Measurements from ENCODE around the gene THAP8. TPM values are rescaled to one million over a fixed set of nuclear protein-coding genes. Genes with fewer than 3 reads are reported as not detected.

Gene THAP8
- total RNA-seq, 1 donor from 2014 or later, result 6.7 TPM

- Histone ChIP-seq H2AFZ (replicated peaks) (no peak overlapping the region), H3K27ac (no peak overlapping the region), H3K4me2 (peak overlapping the region; percentile 94)
Observed at GRCh38 chr19:36009633-36010379, 44.3 kb downstream of the THAP8 start.

GRCh38 chr19:36009220-36009619, 44.9 kb downstream of the THAP8 start:
- Histone ChIP-seq H4K20me1 (ENCODE audit: low read depth) (no peaks in the 10 kb centered on the region), H3K9ac (no peak overlapping the region), H3K4me2 (peak overlapping the region; percentile 94), H3K79me2 (ENCODE audit: low read depth) (peaks cover 13% of the 10 kb centered on the region), H2AFZ (replicated peaks) (no peak overlapping the region), H3K27ac (no peak overlapping the region), H3K4me3 (peak overlapping the region; percentile 55), H3K27me3 (no peaks in the 10 kb centered on the region), H3K9me3 (ENCODE audit: low read depth) (no peaks in the 10 kb centered on the region), H3F3A (ENCODE audit: low read depth) (peaks cover 8% of the 10 kb centered on the region), H3K36me3 (no peaks in the 10 kb centered on the region), H3K4me1 (peaks cover 17% of the 10 kb centered on the region)
- DNase-seq (ENCODE audit: low spot score), result peak; percentile 84
- Mint-ChIP-seq H3K27ac (no peak overlapping the region), H3K4me1 (peaks cover 25% of the 10 kb centered on the region), H3K9me3 (peaks cover 4% of the 10 kb centered on the region), H3K4me3 (peak overlapping the region; percentile 76), H3K36me3 (no peaks in the 10 kb centered on the region), H3K27me3 (ENCODE audit: insufficient read depth, low read depth) (peaks cover 16% of the 10 kb centered on the region)
- TF ChIP-seq EZH2 (IDR thresholded peaks at IDR 0.05) (no peak), EZH2phosphoT487 (IDR thresholded peaks at IDR 0.05) (no peak)
- TF ChIP-seq, protein P1, sequence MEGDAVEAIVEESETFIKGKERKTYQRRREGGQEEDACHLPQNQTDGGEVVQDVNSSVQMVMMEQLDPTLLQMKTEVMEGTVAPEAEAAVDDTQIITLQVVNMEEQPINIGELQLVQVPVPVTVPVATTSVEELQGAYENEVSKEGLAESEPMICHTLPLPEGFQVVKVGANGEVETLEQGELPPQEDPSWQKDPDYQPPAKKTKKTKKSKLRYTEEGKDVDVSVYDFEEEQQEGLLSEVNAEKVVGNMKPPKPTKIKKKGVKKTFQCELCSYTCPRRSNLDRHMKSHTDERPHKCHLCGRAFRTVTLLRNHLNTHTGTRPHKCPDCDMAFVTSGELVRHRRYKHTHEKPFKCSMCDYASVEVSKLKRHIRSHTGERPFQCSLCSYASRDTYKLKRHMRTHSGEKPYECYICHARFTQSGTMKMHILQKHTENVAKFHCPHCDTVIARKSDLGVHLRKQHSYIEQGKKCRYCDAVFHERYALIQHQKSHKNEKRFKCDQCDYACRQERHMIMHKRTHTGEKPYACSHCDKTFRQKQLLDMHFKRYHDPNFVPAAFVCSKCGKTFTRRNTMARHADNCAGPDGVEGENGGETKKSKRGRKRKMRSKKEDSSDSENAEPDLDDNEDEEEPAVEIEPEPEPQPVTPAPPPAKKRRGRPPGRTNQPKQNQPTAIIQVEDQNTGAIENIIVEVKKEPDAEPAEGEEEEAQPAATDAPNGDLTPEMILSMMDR (IDR thresholded peaks at IDR 0.05), result no peak

More at GRCh38 chr19:36009633-36010379, 44.3 kb downstream of the THAP8 start:
- H4K20me1 ChIP-seq (ENCODE audit: low read depth), result no peaks in the 10 kb centered on the region
- peaks cover 13% of the 10 kb centered on the region for H3K79me2 ChIP-seq (ENCODE audit: low read depth)
- Mint-ChIP-seq H3K4me3 (peak overlapping the region; percentile 76), H3K4me1 (peaks cover 31% of the 10 kb centered on the region), H3K36me3 (no peaks in the 10 kb centered on the region), H3K27me3 (ENCODE audit: insufficient read depth, low read depth) (peaks cover 16% of the 10 kb centered on the region), H3K27ac (no peak overlapping the region), H3K9me3 (peaks cover 4% of the 10 kb centered on the region)
- no peaks in the 10 kb centered on the region for H3K27me3 ChIP-seq
- TF ChIP-seq, protein P1 (IDR thresholded peaks at IDR 0.05), result no peak
- TF ChIP-seq EZH2 (IDR thresholded peaks at IDR 0.05) (no peak), EZH2phosphoT487 (IDR thresholded peaks at IDR 0.05) (no peak)
- H3K9me3 ChIP-seq (ENCODE audit: low read depth), result no peaks in the 10 kb centered on the region
- peaks cover 8% of the 10 kb centered on the region for H3F3A ChIP-seq (ENCODE audit: low read depth)
- no peak overlapping the region for H3K9ac ChIP-seq
- peak overlapping the region; percentile 55 for H3K4me3 ChIP-seq
- peaks cover 17% of the 10 kb centered on the region for H3K4me1 ChIP-seq
- DNase-seq (ENCODE audit: low spot score), result no peak
- no peaks in the 10 kb centered on the region for H3K36me3 ChIP-seq

DNA sequence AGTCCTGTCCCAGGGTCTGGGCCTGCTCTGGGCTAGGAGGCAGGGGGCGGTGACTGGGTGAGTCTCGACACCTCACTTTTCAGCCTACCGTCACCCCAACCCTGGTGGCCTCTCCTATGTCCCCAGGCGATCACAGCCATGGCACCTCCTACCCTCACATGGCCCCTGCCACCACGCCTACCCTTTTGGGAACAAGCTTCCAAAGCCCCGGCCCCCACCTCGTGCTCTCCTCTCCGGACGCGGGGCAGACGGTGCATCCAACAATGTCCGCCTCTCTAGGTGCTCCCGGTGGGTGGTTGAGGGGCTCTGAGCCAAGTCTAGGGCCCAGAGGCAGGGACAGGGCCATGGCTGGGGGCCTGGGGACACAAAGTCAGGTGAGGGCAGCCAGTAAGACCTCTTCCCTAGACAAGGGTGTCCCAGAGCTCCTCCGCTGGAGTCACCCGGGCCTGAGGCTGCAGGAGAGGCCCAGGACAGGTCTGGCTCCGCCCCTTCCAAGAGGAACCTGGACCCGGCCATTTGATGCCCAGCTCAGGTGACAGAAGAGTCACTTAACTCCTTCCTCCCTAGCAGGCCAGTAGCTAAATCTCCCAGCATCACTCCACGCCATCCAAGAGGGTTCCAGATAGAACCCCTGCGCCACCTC, 45.6 kb downstream of the THAP8 start, which contains the start of gene SYNE4:
SYNE4 (minus strand) TSS at position 478 of the 643 bp plus-strand sequence; CDS start at position 346, 132 bp downstream.
- TF ChIP-seq EZH2 (IDR thresholded peaks at IDR 0.05), result no peak
- TF ChIP-seq EZH2phosphoT487 (IDR thresholded peaks at IDR 0.05), result no peak
- TF ChIP-seq, protein P1 (IDR thresholded peaks at IDR 0.05), result no peak
- peaks cover 8% of the 10 kb centered on the region for H3F3A ChIP-seq (ENCODE audit: low read depth)
- H3K27me3 ChIP-seq, result no peaks in the 10 kb centered on the region
- H3K4me2 ChIP-seq, result peak within 1 kb of the TSS; percentile 94
- no peak within 1 kb of the TSS for H3K9ac ChIP-seq
- Mint-ChIP-seq H3K4me3 (peak within 1 kb of the TSS; percentile 76), H3K4me1 (peaks cover 17% of the 10 kb centered on the region), H3K27ac (peak within 1 kb of the TSS; percentile 78), H3K36me3 (no peaks in the 10 kb centered on the region), H3K9me3 (peaks cover 4% of the 10 kb centered on the region), H3K27me3 (ENCODE audit: insufficient read depth, low read depth) (peaks cover 13% of the 10 kb centered on the region)
- H3K27ac ChIP-seq, result no peak within 1 kb of the TSS
- H4K20me1 ChIP-seq (ENCODE audit: low read depth), result no peaks in the 10 kb centered on the region
- H3K36me3 ChIP-seq, result no peaks in the 10 kb centered on the region
- H2AFZ ChIP-seq (replicated peaks), result no peak within 1 kb of the TSS
- peaks cover 9% of the 10 kb centered on the region for H3K79me2 ChIP-seq (ENCODE audit: low read depth)
- DNase-seq (ENCODE audit: low spot score), result peak; percentile 75
- no peaks in the 10 kb centered on the region for H3K9me3 ChIP-seq (ENCODE audit: low read depth)
- peak within 1 kb of the TSS; percentile 55 for H3K4me3 ChIP-seq
- peaks cover 16% of the 10 kb centered on the region for H3K4me1 ChIP-seq

Data from neural progenitor cell (in vitro differentiated cells).